ENCODE results near the gene CFAP46.
"Not testable (repeated sequence)": the region's sequence is repeated elsewhere in the genome, so short reads cannot be mapped to it uniquely, and the experiment has no call there.

CFAP46 gene

DNA sequence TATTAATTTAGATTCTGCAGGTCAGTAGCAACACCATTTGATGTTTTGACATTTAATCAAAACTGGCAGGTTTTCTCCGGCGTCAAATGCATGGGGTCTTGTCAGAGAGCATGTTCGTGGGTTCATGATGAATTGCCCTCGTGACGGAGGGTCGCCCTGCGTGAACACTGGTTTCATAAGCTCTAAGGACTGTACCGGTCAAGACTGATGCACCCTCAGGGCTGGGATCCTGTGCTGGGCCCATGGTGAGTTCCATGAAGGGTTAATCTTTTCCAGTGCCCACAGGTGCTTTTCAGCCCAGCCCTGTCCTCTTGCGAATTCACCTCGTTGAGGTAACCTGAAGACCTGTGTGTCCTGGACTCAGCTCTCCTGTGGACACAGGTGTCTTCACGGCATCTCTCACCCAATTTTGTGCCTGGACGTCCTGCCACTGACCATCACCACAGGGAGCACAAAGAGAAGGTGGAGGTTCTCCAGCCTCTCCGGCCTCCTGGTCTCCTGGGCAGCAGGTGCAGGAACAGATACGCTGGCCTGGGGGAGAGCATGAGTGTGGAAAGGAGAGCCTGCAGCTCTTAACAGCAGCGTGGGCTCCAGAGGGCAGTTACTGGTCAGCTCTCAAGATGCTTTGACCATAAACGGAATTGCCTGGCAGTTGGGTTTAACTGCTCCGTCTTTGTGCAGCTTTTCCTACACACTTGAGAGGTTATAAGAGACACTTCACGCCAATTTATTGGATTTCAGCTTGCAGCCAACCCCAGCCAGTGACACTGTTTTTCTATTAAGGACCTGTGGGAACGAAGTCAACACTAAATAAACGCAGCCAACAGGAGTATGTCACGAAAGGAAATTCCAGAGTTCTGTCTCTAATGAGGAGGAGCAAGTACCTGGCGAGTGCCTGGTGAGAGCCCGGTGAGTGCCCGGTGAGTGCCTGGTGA is 37.4 kb upstream of the CFAP46 start:
- DNase-seq (ENCODE audit: low spot score): no peak

DNA sequence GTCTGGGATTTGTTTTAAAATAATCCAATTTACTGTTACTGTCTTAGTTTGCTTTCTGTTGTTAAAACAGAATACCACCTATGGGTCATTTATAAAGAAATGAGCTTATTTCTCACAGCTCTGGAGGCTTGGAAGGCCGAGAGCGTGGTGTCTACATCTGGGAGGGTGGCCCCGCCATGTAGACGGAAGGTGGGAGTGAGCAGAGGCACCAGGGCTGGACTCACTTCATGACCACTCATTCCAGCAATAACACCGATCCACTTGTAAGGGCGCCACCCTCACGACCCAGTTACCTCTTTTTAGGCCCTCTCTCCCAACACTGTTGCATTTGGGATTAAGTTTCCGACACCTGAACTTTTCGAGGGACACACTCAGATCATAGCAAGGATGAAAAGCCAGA is 36.2 kb upstream of the CFAP46 start:
- no peak for DNase-seq (ENCODE audit: low spot score)

DNA sequence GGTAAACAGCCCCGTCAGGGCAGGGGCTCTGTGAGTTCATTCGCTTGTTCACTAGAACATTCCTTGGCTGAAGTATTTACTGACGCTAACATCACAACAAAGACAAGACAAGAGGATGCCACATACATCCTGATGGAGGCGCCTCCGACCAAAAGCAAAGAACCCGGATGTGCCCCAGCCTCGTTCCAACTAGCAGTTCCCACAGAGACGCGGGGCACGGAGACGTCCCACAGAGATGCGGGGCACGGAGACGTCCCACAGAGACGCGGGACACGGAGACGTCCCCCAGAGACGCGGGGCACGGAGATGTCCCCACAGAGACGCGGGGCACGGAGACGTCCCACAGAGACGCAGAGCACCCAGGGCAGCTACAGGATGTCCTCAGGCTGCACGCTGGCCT is 35.4 kb upstream of the CFAP46 start:
- no peak for DNase-seq (ENCODE audit: low spot score)

DNA sequence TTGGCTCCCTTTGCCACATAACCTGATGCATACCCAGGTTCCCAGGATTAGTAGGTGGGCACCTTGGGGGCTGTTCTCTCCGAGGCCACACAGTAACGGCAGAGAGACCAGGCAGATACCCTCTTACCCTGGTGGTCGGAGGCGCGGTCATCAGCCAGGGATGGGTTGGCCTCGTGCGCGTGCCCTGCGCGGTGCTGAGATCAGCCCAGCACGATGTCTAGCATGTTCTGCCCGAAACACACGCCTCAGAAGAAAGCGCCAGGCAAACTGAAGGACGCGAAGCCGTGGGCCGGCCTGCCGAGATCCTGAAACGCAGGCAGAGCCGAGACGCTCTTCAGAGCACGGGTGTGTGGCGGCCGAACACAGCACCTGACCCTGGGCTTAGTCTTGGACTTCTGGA is 34.7 kb upstream of the CFAP46 start:
- no peak for DNase-seq (ENCODE audit: low spot score)

DNA sequence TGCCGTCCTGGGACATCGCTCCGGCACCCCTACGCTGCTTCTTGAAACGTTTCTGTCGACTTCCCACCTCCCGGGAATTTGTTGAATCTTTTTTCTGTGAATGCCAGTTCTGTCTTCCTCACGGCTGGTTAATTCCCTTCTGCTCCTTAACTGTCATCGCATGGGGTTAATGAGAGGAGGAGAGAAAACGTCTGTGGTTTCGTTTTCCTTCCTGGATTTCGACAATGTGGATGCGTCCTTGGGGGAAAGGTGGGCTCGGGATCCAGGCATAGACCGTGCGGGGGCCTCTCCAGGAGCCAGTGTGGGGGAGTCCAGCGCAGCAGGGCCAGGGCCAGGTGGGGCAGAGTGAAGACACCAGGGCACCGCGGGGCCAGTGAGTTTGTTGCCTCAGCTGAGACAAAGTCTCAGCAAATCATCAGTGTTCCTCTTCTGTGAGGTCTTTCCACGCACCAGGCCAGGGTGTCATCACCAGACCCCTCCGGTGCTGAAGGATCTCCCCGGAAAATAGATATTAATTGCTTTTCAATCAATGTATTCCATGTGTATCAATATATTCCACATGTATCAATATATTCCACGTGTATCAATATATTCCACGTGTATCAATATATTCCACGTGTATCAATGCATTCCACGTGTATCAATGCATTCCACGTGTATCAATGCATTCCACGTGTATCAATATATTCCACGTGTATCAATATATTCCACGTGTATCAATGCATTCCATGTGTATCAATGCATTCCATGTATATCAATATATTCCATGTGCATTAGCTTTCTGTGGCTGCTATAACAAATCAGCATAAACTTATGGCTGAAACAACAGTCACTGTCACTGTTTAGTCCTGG is 33.7 kb upstream of the CFAP46 start:
- DNase-seq (ENCODE audit: low spot score): no peak

DNA sequence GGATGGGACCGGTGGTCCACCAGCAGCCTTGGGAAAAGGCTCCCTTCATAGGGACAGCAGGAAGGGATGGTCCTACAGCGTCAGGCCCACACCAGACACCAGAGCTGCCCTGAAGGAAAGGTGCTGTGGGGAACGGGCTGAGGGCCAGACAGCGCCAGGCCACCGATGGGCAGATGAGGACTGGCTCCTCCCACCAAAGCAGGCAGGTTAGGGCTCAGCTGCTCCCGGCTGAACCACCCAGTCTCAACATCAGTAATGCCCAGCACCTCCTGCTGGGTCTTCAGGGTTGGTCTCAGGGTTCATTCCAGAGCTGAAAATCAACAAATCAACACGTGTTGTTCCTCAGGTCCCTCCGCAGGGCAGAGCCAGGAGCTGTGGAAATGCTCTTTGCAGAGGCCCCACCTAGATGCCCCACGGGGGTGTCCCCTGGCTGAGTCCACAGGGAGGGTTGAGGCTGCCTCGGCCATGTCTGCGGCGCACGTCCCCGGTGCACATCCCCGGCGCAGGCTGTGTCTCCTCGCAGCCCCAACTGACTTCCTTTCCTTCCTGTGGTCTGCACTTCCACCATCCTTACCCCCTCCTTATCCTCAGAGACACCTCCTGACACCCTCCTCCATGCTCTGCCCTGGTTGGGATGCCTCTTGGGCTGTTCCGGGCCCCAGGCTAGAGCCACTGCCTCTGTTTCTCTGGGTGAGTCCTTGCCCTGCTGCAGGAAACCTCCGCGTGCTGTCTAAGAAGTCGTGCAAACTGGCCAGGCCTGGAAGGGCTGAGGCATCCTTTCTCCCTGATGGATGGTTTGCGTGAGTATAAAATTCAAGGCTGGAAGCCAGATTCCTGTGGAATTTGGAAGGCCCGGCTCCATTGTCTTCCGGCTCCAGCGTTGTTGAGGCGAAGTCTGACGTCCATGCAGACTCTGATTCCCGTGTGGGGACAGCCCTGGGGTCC is 32.8 kb upstream of the CFAP46 start:
- DNase-seq (ENCODE audit: low spot score): no peak

DNA sequence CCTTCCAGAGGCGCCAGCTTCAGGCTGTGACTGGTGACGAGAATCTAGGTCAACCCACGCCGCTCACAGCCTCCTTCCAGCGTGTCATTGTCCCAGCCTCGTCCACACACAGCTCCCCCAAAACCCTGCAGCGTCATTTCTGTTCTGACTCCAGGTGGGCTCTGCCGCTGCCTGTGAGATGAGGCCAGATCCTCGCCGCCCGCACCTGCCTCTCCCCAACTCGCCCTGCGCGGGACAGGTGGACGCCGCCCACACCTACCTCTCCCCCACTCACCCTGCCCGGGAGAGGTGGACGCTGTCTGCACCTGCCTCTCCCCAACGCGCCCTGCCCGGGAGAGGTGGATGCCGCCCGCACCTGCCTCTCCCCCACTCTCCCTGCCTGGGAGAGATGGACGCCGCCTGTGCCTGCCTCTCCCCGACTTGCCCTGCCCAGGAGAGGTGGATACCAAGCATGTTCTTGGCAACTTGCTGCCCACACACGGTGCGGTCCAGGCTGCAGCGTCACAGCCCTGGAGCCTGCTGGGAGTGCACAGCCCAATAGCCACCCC is 32.0 kb upstream of the CFAP46 start:
- no peak for DNase-seq (ENCODE audit: low spot score)

DNA sequence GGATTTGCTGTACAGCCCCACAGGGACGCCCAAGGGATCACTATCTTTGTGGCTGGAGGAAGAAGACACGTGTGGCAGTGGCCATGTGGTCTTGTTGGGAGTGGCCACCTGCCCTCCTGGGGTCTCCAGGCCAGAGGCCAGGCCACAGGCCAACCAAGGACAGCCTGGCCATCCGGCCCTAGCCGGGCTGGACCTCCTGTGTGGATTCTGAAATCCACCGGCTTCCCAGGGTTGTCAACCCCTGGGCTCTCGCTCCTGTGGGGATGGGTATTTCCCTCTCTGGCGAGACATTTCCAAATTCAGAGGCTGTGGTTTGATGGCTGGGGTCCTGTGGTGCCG is 31.5 kb upstream of the CFAP46 start:
- DNase-seq (ENCODE audit: low spot score): no peak

DNA sequence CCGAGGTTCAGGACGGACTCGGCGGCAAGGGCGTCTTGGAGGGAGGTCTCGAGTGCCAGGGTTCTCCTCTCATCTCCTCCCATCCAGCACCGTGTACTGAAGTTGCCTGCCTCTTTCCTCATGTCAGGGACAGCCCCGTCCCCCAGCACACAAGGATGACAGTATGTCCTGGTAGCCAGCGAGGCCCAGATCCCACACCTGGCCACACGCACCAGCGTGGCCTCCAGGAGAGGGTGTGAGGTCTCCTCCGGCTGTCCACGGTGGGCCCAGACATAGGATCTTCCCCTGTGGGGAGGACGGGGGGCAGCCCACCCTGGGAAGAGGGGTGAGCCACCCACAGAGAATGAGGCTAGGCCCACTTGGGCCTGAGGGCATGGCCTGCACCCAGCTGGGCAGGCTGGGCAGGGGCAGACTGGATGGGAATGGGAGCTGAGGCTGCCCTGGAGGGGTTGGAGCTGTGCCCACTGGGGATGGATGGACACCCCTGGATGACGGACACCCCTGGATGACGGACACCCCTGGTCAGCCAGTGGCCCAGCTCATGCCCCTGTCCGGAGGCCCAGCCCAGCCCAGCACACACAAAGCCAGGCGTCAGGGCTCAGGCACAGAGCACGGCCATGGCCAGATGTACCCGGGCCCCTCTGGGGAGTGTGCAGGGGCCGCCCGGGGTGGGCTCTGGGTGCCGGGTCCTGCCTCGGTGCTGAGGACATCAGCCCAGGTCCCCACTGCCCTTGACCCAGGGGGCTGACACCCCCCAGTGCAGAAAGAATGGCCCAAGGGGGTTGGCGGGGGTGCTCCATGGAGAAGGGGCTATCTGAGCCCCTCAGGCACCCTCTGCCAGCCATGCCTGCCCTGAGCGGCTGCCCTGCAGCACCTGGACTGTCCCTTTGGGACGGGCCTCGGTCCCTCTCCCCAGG is 30.9 kb upstream of the CFAP46 start:
- DNase-seq (ENCODE audit: low spot score): no peak

DNA sequence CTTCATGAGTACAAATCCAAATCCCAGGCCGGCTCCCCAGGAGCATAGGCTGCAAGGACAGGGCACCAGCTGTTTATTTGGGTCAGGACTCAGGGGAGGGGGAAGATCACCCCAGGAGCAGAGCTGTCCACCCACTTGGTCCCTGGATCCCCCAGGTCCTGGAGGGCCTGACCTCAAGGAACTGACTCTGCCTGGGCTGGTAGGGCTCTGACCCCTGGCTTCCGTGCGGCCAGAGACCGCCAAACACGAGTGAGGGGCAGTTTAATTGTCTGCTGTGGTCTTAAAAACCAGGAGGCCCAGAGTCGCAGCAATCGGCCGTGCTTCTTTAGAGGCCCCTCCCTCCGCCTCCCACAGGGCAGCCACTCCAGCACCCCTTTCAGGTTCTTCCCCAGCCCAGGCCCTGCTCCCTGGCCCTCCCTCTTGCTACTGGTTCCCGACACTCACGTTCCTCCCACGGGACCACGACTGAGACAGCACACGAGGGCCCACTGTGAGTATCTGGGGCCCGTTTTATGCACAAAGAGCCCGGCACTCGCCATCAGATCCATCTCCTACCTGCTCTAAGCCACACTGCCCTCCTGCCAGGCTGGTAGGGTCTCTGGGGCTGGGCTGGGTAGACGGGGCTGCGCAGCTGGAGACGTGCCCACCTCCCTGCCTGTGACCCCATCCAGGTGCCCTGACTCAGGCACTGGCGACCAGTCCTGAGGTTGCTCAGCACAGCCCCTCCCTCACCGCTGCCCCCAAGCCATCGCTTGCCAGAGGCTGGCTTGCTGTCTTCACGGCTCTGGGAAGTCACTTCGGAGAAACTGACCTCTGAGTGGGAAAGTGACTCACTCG is 30.0 kb upstream of the CFAP46 start:
- no peak for DNase-seq (ENCODE audit: low spot score)

DNA sequence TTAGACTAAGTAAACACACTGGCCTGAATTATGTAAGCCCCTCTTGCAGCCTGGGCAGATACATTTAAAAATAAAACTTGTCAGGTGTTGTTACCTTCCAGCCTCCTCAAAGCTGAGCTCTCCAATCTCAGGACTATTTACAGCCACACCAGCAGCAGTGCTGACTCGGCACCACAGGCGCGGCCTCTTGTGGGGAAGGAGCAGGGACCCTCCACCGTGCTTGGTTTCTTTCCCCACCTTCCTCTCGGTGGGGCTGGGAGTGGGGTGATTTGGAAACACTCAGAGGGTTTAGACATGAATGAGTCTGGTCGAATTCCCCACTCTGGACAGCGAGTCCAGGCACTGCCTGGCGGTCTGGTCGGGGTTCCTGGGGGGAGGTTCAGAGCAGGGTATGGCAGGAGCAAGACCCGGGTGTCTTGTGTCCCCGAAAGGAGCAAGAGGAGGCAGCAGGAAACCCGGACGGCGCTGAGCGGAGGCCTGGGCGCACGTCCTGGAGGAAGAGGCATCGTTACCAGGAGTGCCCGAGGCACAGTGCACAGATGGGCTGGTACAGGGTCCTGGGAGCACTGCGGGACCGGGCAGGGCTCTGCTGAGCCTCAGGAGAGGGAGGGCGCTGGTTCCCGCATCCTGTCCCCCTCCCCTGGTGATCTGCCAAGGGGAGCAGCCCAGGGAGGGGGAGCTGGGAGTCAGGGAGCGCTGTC is 29.2 kb upstream of the CFAP46 start:
- DNase-seq (ENCODE audit: low spot score): no peak

DNA sequence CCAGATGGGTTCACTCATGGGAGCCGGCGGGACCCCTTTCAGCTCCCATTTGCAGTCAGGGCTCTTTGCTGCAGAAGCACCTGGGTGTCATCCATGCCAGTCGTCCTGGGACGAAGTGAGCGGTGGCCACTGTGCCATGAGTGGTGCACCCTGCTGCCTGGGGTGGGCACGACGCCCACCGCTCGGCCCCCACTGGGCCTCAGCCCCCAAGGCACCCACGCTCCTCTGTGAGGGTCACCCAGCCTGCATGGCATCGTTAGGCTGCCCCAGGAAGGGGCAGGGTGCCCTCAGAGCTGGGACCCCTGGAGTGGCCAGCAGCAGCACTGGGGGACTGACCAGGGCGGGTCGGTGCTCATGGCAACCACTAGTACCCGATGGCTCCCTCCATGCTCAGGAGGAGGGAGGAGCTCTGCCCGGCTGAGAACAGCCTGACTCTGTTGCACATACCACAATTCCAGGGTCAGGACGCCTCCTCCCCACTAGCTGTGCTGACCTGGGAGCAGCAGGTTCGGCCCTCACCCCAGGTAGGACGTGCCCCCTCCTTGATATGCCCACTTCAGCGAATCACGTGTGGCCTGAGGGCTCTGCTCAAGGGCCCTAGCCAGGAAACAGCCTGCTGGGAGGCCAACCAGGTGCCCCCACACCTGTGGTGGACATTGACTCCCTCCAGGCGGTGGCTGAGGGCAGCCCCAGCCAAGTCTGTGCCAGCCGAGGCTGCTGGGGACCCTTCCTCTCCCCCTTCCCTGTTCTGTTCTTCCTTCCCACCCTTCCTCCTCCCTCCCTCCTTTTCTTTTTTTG is 28.5 kb upstream of the CFAP46 start:
- DNase-seq (ENCODE audit: low spot score): no peak

DNA sequence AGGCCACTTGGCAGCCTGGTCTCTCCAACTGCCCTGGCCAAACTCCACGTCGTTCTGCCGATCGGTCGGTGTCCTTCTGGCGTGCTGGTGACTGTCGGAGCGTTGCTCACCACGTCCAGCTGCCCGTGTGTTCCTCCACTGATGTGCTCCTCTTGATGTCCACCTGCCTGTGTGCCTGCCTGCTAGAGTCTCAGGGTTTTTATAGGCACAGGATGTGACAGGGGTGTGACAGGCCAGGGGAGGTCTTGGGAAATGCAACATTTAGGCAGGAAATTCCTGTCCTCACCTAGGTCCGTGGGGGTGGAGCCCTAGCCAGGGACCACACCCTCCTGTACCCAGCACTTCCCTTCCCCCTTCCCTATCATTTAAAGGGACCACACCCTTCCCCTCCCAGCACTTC is 25.2 kb upstream of the CFAP46 start:
- no peak for DNase-seq (ENCODE audit: low spot score)

DNA sequence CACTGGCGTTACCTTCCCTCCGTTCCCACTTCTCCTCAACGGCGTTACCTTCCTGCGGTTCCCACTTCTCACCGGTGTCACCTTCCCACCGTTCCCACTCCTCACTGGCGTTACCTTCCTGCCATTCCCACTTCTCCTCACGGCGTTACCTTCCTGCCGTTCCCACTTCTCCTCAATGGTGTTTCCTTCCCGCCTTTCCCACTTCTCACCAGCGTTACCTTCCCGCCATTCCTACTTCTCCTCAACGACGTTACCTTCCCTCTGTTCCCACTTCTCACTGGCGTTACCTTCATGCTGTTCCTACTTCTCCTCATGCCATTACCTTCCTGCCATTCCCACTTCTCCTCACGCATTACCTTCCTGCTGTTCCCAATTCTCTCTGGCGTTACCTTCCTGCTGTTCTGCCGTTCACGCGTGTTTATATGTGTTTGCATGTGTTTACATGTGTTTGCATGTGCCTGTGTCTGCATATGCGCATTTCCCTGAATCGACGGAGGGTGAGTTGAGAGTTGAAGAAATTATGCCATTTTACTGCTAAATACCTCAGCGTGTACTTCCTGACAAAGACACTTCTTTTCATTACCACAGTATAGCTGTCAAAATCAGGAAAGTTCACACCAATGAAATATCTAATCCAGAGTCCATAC is 23.2 kb upstream of the CFAP46 start:
- no peak for DNase-seq (ENCODE audit: low spot score)

DNA sequence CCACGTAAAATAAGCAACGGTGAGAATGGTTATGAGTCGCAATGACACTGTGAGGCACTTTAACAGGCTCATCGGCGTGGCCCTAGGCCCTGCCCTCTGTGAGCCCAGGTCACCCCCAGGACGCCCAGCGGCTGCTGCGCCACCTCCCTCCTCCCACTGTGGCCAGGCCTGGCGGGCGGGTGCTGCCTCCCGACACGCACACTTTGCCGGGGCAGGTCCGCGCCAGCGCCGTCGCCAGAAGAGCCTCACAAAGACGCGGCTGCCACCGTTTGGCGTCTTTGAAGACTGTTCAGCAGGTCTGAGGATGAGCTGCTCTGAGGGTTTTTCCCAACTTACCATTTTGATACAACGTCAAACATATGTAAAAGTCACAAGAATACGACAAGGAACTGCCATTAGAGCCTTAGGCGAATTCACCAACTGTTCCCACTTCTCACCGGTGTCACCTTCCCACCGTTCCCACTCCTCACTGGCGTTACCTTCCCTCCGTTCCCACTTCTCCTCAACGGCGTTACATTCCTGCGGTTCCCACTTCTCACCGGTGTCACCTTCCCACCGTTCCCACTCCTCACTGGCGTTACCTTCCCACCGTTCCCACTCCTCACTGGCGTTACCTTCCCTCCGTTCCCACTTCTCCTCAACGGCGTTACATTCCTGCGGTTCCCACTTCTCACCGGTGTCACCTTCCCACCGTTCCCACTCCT is 22.5 kb upstream of the CFAP46 start:
- DNase-seq (ENCODE audit: low spot score): not testable (repeated sequence)

DNA sequence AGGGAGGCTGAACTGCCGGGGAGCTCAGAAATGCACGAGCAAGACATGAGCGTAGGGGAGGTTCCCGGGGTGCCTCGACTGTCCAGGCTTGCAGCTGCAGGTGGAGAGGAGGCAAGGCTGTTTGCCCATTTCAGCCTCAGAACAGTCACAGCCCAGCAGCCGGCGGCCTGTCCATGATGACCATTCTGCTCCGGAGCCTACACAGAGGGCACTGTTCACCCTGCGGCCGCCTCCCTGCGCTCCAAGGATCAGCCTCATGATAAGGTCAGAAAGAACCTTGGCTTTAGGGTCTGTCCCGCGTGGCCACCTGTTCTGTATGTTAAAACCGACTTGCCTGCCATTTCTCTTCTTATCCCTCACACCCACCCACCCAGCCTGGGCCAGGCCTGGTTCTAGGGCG is 21.9 kb upstream of the CFAP46 start:
- DNase-seq (ENCODE audit: low spot score): no peak

DNA sequence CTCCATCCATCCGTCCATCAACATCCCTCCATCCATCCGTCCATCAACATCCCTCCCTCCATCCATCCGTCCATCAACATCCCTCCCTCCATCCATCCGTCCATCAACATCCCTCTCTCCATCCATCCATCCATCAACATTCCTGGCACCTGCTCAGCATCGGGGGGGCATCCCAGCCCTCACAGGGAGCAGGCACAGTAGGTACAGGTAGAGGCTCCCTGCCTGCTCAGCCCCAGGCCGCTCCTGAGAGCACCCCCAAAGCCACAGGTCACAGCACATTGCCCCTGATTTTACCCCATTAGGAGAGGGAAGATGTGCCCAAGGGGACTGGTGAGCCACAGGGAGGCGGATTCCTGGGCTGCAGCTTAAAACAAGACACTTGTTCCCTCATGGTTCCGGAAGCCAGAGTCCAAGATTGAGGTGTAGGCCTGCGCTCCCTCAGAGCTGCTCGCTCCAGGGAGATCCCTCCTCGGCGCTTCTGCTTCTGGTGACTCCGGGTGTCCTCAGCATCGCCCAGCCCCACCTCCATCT is 21.1 kb upstream of the CFAP46 start:
- no peak for DNase-seq (ENCODE audit: low spot score)
